Right cardiac atrium (tissue), 5 donors: ENCODE results near the gene FGFR2. TPM values are rescaled to one million over a fixed set of nuclear protein-coding genes. Genes with fewer than 3 reads are reported as not detected.
A peak's percentile ranks its signal among the peaks of the same experiment; 100 is the strongest.

Experiments
- ATAC-seq, 2 donors: fragments of 200-7000 bp; cut with Tn5 transposase; one replicate each; pipeline versions ENCODE4 v1.8.0 to v1.9.1; 2020; ENCODE audit warnings: moderate library complexity in 2 of 2, mild to moderate bottlenecking in 1 of 2
- DNase-seq, 3 donors: peaks; one replicate each; pipeline ENCODE4 v3.0.0-alpha.2; 2020
- H3K27ac ChIP-seq: one replicate; pipeline ENCODE4 v1.5.1; 2013; ENCODE audit warnings: mild to moderate bottlenecking, low read length, control low read depth, moderate library complexity
- H3K27me3 ChIP-seq: one replicate; pipeline ENCODE4 v1.6.1; 2013; ENCODE audit not compliant: control insufficient read depth, insufficient read depth
- H3K4me1 ChIP-seq: one replicate; pipeline ENCODE4 v1.6.1; 2013; ENCODE audit warnings: low read length; ENCODE audit not compliant: control insufficient read depth, insufficient read depth
- H3K4me3 ChIP-seq: one replicate; pipeline ENCODE4 v1.5.1; 2013; ENCODE audit warnings: low read length, control low read depth
- H3K9me3 ChIP-seq: one replicate; pipeline ENCODE4 v1.6.1; 2013; ENCODE audit warnings: low read length; ENCODE audit not compliant: control insufficient read depth
- WGBS: extraction: QIAGEN DNeasy Blood & Tissue Kit; methylation state at CpG from one replicate; pipeline ENCODE4 v1.1.7; 2013; 5-methylcytosine and 5-hydroxymethylcytosine counted together
- intact Hi-C, 4 donors: fragments of 100-400 bp; cut with DNase I; formaldehyde crosslinking; loops; one replicate each; pipeline versions ENCODE4 v1.11.0 to v1.14.0; 2022 to 2023
- polyA plus RNA-seq: library from polyadenylated mRNA; stranded (reverse); fragments of 200-250 nt; gene quantifications from one replicate; pipeline ENCODE4 v1.2.3, GENCODE V29; 2013
- total RNA-seq, 4 donors: library from RNA; stranded (reverse); fragmentation: NEBNext Ultra II Directional; extraction: Animal tissue kit (Norgen Biotek cat#: 25700); gene quantifications; one replicate each; pipeline ENCODE4 v1.2.1, GENCODE V29; 2021
- donor health status: healthy with polysubstance abuse.
- donor health status: DM: no; HTN: yes; CAD: no.
- donor health status: DM: no; HTN: no; CAD: no.
- donor health status: DM: no; HTN: yes; CAD: no; lungs with severe emphysema.
- donor health status: DM: yes; HTN: yes; CAD: no.

Gene FGFR2
- total and polyA plus RNA-seq, 5 donors: 4.0 to 20.4 (median 5.8) TPM

DNA sequence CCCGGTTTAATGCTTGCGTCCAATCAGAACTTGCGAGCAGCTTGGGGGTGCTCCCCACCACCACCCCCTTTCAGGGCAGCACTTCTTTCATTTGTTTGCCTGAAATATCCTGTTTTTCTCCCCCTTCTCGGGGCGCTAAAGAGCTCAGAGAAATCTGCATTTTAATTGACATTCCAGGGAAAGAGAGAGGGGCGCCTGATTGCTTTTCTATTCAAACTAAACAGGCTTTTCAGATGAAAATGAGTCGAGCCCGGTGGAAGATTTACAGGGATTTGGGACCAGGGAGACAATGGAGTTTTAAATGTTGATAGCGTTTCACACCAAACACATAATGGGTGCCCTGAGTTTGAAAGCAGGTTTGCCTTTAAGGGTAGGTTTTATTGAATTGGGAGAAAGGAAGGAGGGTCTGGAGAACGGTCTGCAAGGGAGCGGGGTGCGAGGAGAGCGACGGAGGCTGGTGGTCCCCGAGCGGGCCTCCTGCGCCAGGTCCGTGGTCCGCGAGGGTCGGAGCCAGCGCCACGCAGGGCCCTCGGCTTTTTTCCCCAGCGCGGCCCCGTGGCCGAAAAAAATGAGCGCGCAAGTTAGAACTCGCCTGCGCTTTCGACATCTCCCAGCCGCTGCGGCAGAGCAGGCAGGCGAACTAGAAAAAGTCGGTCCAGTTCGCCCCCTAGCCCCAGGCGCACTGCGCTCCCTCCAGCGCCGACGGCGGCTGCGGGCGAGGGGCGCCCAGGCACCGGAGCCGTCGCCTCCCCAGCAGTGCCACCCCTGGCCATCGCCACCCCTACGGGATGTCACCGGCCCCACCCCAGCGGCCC lies 1.3 kb downstream of the FGFR2 start:
- H3K4me1 ChIP-seq: peaks cover 3% of the 10 kb centered on the region
- H3K27me3 ChIP-seq: no peaks in the 10 kb centered on the region
- H3K27ac ChIP-seq: peak overlapping the region; percentile 12
- ATAC-seq: peak; percentile 64 to 74
- H3K4me3 ChIP-seq: peak overlapping the region; percentile 44
- peak; percentile 54 to 82 (median 82) for DNase-seq
- 6% methylated on average over 54 of the region's 54 CpGs for whole genome bisulfite sequencing
- no peaks in the 10 kb centered on the region for H3K9me3 ChIP-seq
- intact Hi-C loops: loop anchor here in 2 of 4 donors (5.0 to 10.0 kb wide), 2 partner anchors 650 to 652 kb away; no protein-coding TSS in a partner anchor

GRCh38 chr10:121595806-121596688 lies 2.2 kb downstream of the FGFR2 start:
- intact Hi-C loops: loop anchor here in 2 of 4 donors (5.0 to 10.0 kb wide), 2 partner anchors 649 to 651 kb away; no protein-coding TSS in a partner anchor
- Histone ChIP-seq H3K9me3 (no peaks in the 10 kb centered on the region), H3K4me3 (no peak overlapping the region), H3K27ac (no peak overlapping the region), H3K27me3 (no peaks in the 10 kb centered on the region), H3K4me1 (peaks cover 3% of the 10 kb centered on the region)
- WGBS: 50% methylated on average over 28 of the region's 28 CpGs
- DNase-seq (no peak), ATAC-seq (no peak)

DNA sequence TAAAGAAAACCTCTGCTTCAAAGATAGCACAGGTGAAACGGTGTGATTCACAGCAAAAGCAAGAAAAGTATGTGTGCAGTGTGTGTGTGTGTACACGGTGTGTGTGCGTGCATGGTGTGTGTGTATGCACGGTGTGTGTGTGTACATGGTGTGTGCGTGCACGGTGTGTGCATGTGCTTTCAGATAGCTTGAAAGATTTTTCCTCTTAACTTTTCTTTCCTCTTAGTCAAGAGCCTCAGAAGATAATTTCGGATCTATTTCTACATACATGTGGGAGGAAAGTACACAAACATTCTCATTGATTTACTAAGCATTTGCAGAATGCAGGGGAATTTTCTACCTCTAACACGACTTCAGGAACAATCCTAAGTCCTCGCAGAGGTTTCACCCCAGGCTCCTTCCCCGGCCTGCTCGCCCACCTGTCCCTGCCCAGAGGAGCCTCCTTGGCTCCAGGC lies 2.9 kb downstream of the FGFR2 start:
- H3K27me3 ChIP-seq: no peaks in the 10 kb centered on the region
- no peak overlapping the region for H3K4me3 ChIP-seq
- intact Hi-C loops: loop anchor here in 2 of 4 donors (5.0 to 10.0 kb wide), 2 partner anchors 648 to 651 kb away; no protein-coding TSS in a partner anchor
- DNase-seq: no peak
- peaks cover 3% of the 10 kb centered on the region for H3K4me1 ChIP-seq
- no peak overlapping the region for H3K27ac ChIP-seq
- ATAC-seq: no peak
- H3K9me3 ChIP-seq: no peaks in the 10 kb centered on the region
- 79% methylated on average over 11 of the region's 11 CpGs for WGBS

- 84% methylated on average over 5 of the region's 5 CpGs for WGBS
- no peaks in the 10 kb centered on the region for H3K9me3 ChIP-seq
- no peak for ATAC-seq
- intact Hi-C loops: loop anchor here in 2 of 4 donors (5.0 to 10.0 kb wide), 2 partner anchors 647 to 650 kb away; no protein-coding TSS in a partner anchor
- no peak overlapping the region for H3K27ac ChIP-seq
- no peaks in the 10 kb centered on the region for H3K27me3 ChIP-seq
- DNase-seq: no peak
- H3K4me3 ChIP-seq: no peak overlapping the region
- H3K4me1 ChIP-seq: peaks cover 3% of the 10 kb centered on the region
These were observed 3.5 kb downstream of the FGFR2 start for GRCh38 chr10:121594623-121595350.

DNA sequence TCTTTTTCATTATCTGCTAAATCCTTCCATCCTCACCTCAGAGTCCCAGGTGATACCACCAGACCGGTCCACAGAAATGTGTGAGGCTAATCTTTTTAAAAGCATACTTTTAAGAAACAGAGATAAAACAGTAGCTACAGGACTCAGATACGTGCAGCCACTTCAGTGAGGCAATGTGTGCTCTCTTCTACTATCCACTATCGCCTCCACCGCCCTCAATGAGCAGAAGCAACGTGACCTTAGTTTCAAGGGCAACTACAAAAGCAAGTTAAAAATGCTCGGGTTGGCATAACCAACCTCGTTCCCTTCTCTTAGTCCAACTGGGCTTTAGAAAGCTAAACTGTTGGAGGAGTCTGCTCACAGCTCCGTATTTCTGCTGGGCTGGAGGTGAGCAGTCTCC lies 4.2 kb downstream of the FGFR2 start:
- ATAC-seq (no peak), DNase-seq (no peak)
- peaks cover 3% of the 10 kb centered on the region for H3K4me1 ChIP-seq
- WGBS: 65% methylated on average over 8 of the region's 8 CpGs
- no peaks in the 10 kb centered on the region for H3K9me3 ChIP-seq
- no peaks in the 10 kb centered on the region for H3K27me3 ChIP-seq
- H3K27ac ChIP-seq: no peak overlapping the region
- H3K4me3 ChIP-seq: no peak overlapping the region
- intact Hi-C loops: loop anchor here in 1 of 4 donors (10.0 kb wide), 1 partner anchor 649 kb away; no protein-coding TSS in a partner anchor

- intact Hi-C loops: loop anchor here in 1 of 4 donors (10.0 kb wide), 1 partner anchor 649 kb away; no protein-coding TSS in a partner anchor
These were observed 4.8 kb downstream of the FGFR2 start for GRCh38 chr10:121593281-121594075.

DNA sequence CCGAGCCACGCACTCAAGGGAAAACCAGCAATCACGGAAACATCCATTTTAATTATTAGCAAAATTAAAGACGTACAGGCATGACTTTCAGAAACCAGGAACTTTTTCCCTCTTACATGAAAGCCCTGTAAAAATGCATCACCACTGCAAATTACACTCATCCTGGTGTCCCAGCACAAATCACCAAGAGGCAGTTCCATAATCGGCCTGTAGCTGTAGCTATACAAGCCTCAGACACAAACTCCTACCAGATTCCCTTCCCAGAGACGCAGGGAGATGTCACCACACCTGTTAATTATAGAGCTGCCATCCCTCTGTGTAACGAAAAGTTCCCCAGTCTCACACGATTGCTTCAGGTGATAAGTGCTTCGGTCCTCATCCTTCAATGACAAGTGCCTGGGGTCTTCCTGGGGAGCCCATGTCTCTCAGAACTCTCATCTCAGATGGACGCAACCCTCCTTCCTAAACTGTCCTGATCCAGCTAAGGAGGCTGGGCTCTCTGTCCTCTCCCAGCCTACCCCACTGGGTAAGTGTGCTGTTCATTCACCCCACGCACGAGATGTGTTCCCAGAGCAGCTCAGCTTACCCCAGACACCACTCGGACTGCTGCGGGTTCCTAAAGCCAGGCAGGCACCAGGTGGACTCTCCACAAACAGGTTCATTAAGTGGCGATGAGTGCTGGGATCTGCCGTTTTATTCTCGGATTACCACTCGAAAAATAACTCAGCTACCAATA lies 5.9 kb downstream of the FGFR2 start:
- Histone ChIP-seq H3K9me3 (no peaks in the 10 kb centered on the region), H3K27ac (no peak overlapping the region), H3K27me3 (no peaks in the 10 kb centered on the region), H3K4me1 (no peaks in the 10 kb centered on the region), H3K4me3 (no peak overlapping the region)
- ATAC-seq: no peak
- intact Hi-C loops: loop anchor here in 1 of 4 donors (10.0 kb wide), 1 partner anchor 648 kb away; no protein-coding TSS in a partner anchor
- WGBS: 79% methylated on average over 18 of the region's 18 CpGs
- no peak for DNase-seq

More at GRCh38 chr10:121593281-121594075, 4.8 kb downstream of the FGFR2 start:
- ATAC-seq: no peak
- no peak overlapping the region for H3K4me3 ChIP-seq
- WGBS: 70% methylated on average over 20 of the region's 20 CpGs
- no peaks in the 10 kb centered on the region for H3K9me3 ChIP-seq
- H3K27me3 ChIP-seq: no peaks in the 10 kb centered on the region
- no peak overlapping the region for H3K27ac ChIP-seq
- DNase-seq: no peak
- peaks cover 3% of the 10 kb centered on the region for H3K4me1 ChIP-seq

DNA sequence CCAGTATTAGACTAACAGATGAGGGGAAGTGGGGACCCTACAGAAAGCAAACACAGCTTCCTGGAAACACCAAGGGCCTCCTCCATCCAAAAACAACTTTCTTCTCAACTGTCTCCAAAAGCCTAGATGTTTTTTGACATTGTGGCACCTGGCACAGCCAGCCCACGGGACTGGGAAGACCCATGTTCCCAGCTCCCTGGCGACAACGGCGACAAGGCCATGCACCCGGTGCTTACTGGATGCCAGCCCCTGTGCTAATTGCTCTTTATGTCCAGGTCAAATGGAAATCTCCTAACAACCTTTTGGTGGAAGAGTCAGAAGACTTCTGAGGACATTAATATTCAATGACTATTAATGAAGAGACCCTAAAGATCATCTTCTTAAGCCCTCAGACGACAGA lies 7.1 kb downstream of the FGFR2 start:
- intact Hi-C loops: loop anchor here in 1 of 4 donors (10.0 kb wide), 1 partner anchor 646 kb away; no protein-coding TSS in a partner anchor
- 82% methylated on average over 6 of the region's 6 CpGs for WGBS
- H3K4me1 ChIP-seq: no peaks in the 10 kb centered on the region
- DNase-seq (no peak), ATAC-seq (no peak)
- no peaks in the 10 kb centered on the region for H3K9me3 ChIP-seq
- H3K27me3 ChIP-seq: no peaks in the 10 kb centered on the region
- no peak overlapping the region for H3K4me3 ChIP-seq
- no peak overlapping the region for H3K27ac ChIP-seq

- intact Hi-C loops: loop anchor here in 1 of 4 donors (10.0 kb wide), 1 partner anchor 646 kb away; no protein-coding TSS in a partner anchor
- 90% methylated on average over 9 of the region's 9 CpGs for WGBS
- no peak for DNase-seq
- Histone ChIP-seq H3K4me1 (no peaks in the 10 kb centered on the region), H3K9me3 (no peaks in the 10 kb centered on the region), H3K27ac (no peak overlapping the region), H3K27me3 (no peaks in the 10 kb centered on the region), H3K4me3 (no peak overlapping the region)
- ATAC-seq: no peak
These were observed 7.5 kb downstream of the FGFR2 start for GRCh38 chr10:121590772-121591171.
